ENCODE results near the gene ABRACL. TPM values are rescaled to one million over a fixed set of nuclear protein-coding genes. Genes with fewer than 3 reads are reported as not detected.

The ABRACL gene
- total RNA-seq, 1 experiment from 2014 or later, result 123 TPM

DNA sequence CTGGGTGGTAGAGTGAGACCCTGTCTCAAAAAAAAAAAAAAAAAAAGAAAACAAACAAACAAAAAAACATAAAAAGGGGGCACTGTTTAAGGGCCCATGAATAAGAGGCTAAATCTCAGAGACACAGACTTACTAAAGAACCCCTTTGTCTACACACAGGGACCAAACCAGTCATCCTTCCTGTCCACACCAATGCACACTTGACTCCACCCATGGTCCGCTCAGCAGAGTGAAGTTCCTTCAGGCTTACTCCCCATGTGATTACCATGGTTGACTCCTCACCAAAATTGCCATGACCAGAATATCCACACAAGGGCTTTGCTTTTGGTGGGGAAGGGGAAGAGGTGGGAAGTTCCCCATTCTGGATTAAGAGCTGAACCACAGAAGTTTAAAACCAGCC is 21.1 kb upstream of the ABRACL start:
- H3K4me2 ChIP-seq (ENCODE audit: insufficient read depth, insufficient read length, low read length), result no peak overlapping the region
- no peak overlapping the region for H3K56ac ChIP-seq (ENCODE audit: insufficient read length, low read depth, low read length)
- H3K4ac ChIP-seq (ENCODE audit: low read depth, low read length), result no peak overlapping the region
- TF ChIP-seq, protein P1, sequence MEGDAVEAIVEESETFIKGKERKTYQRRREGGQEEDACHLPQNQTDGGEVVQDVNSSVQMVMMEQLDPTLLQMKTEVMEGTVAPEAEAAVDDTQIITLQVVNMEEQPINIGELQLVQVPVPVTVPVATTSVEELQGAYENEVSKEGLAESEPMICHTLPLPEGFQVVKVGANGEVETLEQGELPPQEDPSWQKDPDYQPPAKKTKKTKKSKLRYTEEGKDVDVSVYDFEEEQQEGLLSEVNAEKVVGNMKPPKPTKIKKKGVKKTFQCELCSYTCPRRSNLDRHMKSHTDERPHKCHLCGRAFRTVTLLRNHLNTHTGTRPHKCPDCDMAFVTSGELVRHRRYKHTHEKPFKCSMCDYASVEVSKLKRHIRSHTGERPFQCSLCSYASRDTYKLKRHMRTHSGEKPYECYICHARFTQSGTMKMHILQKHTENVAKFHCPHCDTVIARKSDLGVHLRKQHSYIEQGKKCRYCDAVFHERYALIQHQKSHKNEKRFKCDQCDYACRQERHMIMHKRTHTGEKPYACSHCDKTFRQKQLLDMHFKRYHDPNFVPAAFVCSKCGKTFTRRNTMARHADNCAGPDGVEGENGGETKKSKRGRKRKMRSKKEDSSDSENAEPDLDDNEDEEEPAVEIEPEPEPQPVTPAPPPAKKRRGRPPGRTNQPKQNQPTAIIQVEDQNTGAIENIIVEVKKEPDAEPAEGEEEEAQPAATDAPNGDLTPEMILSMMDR (conservative IDR thresholded peaks at IDR 0.05), result no peak
- no peaks in the 10 kb centered on the region; the same call in 1 of the 2 replicates for H3K4me1 ChIP-seq (ENCODE audit: insufficient read depth, low read length)
- no peaks in the 10 kb centered on the region for H3K9me3 Mint-ChIP-seq
- no peak overlapping the region for H4K8ac ChIP-seq (replicated peaks; ENCODE audit: insufficient read length, low read depth, low read length)
- H3K18ac ChIP-seq (ENCODE audit: insufficient read length, low read depth, low read length), result no peak overlapping the region
- H2AFZ ChIP-seq (ENCODE audit: low read length), result no peak overlapping the region
- H3K4me1 Mint-ChIP-seq, result peaks cover 9 to 17% of the 10 kb centered on the region in 2 experiments
- no peak overlapping the region for H3K14ac ChIP-seq (ENCODE audit: insufficient read depth, low read length)
- no peak overlapping the region for H3K27ac Mint-ChIP-seq
- no peak overlapping the region for H2BK15ac ChIP-seq (ENCODE audit: low read depth, low read length)
- no peak overlapping the region for H2BK5ac ChIP-seq (ENCODE audit: insufficient read length, low read length)
- H3K36me3 Mint-ChIP-seq (ENCODE audit: insufficient read depth in 1 of 3, low read depth in 3 of 3), result no peaks in the 10 kb centered on the region
- H2AK5ac ChIP-seq (ENCODE audit: insufficient read length, low read length), result no peak overlapping the region
- no CpG with 5 or more reads among the region's 1 CpG for WGBS (ENCODE audit: extremely low coverage, insufficient read length, low lambda C conversion rate)
- H3K27me3 ChIP-seq (ENCODE audit: insufficient read depth, low read length), result no peaks in the 10 kb centered on the region
- no peak overlapping the region for H3K27ac ChIP-seq (ENCODE audit: insufficient read length, low read depth, low read length)
- no peaks in the 10 kb centered on the region for H3K23me2 ChIP-seq (ENCODE audit: insufficient read length, low read depth, low read length, poor library complexity, severe bottlenecking)
- no peak overlapping the region for H2BK12ac ChIP-seq (ENCODE audit: insufficient read length, low read depth, low read length)
- H2BK20ac ChIP-seq (ENCODE audit: low read depth, low read length, poor library complexity, severe bottlenecking), result no peak overlapping the region
- DNase-seq, result no peak
- no peak overlapping the region for H3K23ac ChIP-seq (ENCODE audit: insufficient read length, low read depth, low read length)
- H4K91ac ChIP-seq (ENCODE audit: insufficient read length, low read depth, low read length), result no peak overlapping the region
- no peak overlapping the region for H3T11ph ChIP-seq (ENCODE audit: low read length)
- H3K79me2 ChIP-seq (ENCODE audit: insufficient read depth, low read length), result no peaks in the 10 kb centered on the region
- H4K5ac ChIP-seq (ENCODE audit: insufficient read length, low read depth, low read length), result no peak overlapping the region
- H3K9me3 ChIP-seq (ENCODE audit: control insufficient read depth, low read depth, low read length), result no peaks in the 10 kb centered on the region
- H4K20me1 ChIP-seq (ENCODE audit: control insufficient read depth, insufficient read depth, insufficient read length), result no peaks in the 10 kb centered on the region
- H3K4me3 Mint-ChIP-seq, result no peak overlapping the region
- H2BK120ac ChIP-seq (ENCODE audit: low read depth, low read length, poor library complexity, severe bottlenecking), result no peak overlapping the region
- H3K79me1 ChIP-seq (ENCODE audit: insufficient read depth, low read depth, low read length, poor library complexity, severe bottlenecking), result no peaks in the 10 kb centered on the region
- no peaks in the 10 kb centered on the region for H3K27me3 Mint-ChIP-seq (ENCODE audit: low read depth)
- H3K9ac ChIP-seq (ENCODE audit: extremely low read depth, insufficient read length, low read length), result no peak overlapping the region
